Liver (tissue), 9 donors: ENCODE data around the gene PGBD5. TPM values are rescaled to one million over a fixed set of nuclear protein-coding genes. Genes with fewer than 3 reads are reported as not detected.

Experiments
- DNase-seq: peaks from one replicate; pipeline ENCODE4 v3.0.0-alpha.2; 2017; ENCODE audit warnings: low spot score
- H3K27ac ChIP-seq, 2 donors: one replicate each; pipeline ENCODE4 v1.7.0; 2013; ENCODE audit warnings: inconsistent platforms in 2 of 2, low read length in 2 of 2, control low read depth in 1 of 2, low read depth in 1 of 2, mild to moderate bottlenecking in 1 of 2
- H3K27me3 ChIP-seq, 4 donors: one replicate each; pipeline versions ENCODE4 v1.6.1 to v1.7.0; 2013; ENCODE audit warnings: low read length in 3 of 4, inconsistent platforms in 1 of 4, mild to moderate bottlenecking in 1 of 4, moderate library complexity in 1 of 4; ENCODE audit not compliant: control insufficient read depth in 4 of 4, insufficient read depth in 4 of 4
- H3K36me3 ChIP-seq, 4 donors: one replicate each; pipeline versions ENCODE4 v1.6.1 to v1.7.0; 2013; ENCODE audit warnings: low read length in 3 of 4, mild to moderate bottlenecking in 3 of 4, low read depth in 1 of 4, moderate library complexity in 1 of 4; ENCODE audit not compliant: control insufficient read depth in 4 of 4, insufficient read depth in 3 of 4
- H3K4me1 ChIP-seq, 4 donors: one replicate each; pipeline versions ENCODE4 v1.6.1 to v1.7.0; 2013; ENCODE audit warnings: low read length in 3 of 4, mild to moderate bottlenecking in 3 of 4, moderate library complexity in 1 of 4; ENCODE audit not compliant: control insufficient read depth in 4 of 4, insufficient read depth in 4 of 4
- H3K4me3 ChIP-seq, 3 donors: one replicate each; pipeline versions ENCODE4 v1.6.1 to v1.7.0; 2013; ENCODE audit warnings: low read length in 3 of 3, control low read depth in 1 of 3, low read depth in 1 of 3, mild to moderate bottlenecking in 1 of 3
- H3K9ac ChIP-seq, 2 donors: one replicate each; pipeline ENCODE4 v1.7.0; 2013; ENCODE audit warnings: low read length in 2 of 2, mild to moderate bottlenecking in 2 of 2, moderate library complexity in 2 of 2, control low read depth in 1 of 2, low read depth in 1 of 2
- H3K9me3 ChIP-seq, 4 donors: one replicate each; pipeline versions ENCODE4 v1.6.1 to v1.7.0; 2013; ENCODE audit warnings: low read length in 3 of 4; ENCODE audit not compliant: control insufficient read depth in 4 of 4
- EGR1 ChIP-seq, 2 donors: IDR thresholded peaks; 2 replicates each; pipeline ENCODE4 v1.6.1; 2016 to 2018; ENCODE audit warnings: antibody characterized with exemption in 2 of 2, low read depth in 2 of 2
- FOXA1 ChIP-seq: IDR thresholded peaks from 2 replicates; pipeline ENCODE4 v1.6.1; 2016; ENCODE audit warnings: antibody characterized with exemption
- FOXA2 ChIP-seq: IDR thresholded peaks from 2 replicates; pipeline ENCODE4 v1.6.1; 2016; ENCODE audit warnings: antibody characterized with exemption
- GABPA ChIP-seq, 2 donors: IDR thresholded peaks in 1 of 2; conservative IDR thresholded peaks in 1 of 2; 2 replicates each; pipeline ENCODE4 v1.6.1; 2016; ENCODE audit warnings: antibody characterized with exemption in 2 of 2, mild to moderate bottlenecking in 1 of 2, moderate library complexity in 1 of 2
- HNF4A ChIP-seq, 2 donors: conservative IDR thresholded peaks; 2 replicates each; pipeline ENCODE4 v1.6.1; 2016; ENCODE audit warnings: antibody characterized with exemption in 2 of 2, mild to moderate bottlenecking in 2 of 2
- HNF4G ChIP-seq: IDR thresholded peaks from 2 replicates; pipeline ENCODE4 v1.6.1; 2016; ENCODE audit warnings: antibody characterized with exemption
- JUND ChIP-seq, 2 donors: IDR thresholded peaks; 2 replicates each; pipeline ENCODE4 v1.6.1; 2016; ENCODE audit warnings: antibody characterized with exemption in 2 of 2
- MAX ChIP-seq: IDR thresholded peaks from 2 replicates; pipeline ENCODE4 v1.6.1; 2016; ENCODE audit warnings: antibody characterized with exemption
- RAD21 ChIP-seq, 2 donors: IDR thresholded peaks; 2 replicates each; pipeline ENCODE4 v1.6.1; 2016; ENCODE audit warnings: antibody characterized with exemption in 2 of 2, mild to moderate bottlenecking in 2 of 2
- REST ChIP-seq: IDR thresholded peaks from 2 replicates; pipeline ENCODE4 v1.6.1; 2016; ENCODE audit warnings: antibody characterized with exemption, mild to moderate bottlenecking
- RXRA ChIP-seq, 2 donors: IDR thresholded peaks; 2 replicates each; pipeline ENCODE4 v1.6.1; 2017 to 2018; ENCODE audit warnings: antibody characterized with exemption in 2 of 2, mild to moderate bottlenecking in 1 of 2
- SP1 ChIP-seq: IDR thresholded peaks from 2 replicates; pipeline ENCODE4 v1.6.1; 2018; ENCODE audit warnings: antibody characterized with exemption, mild to moderate bottlenecking
- TAF1 ChIP-seq: conservative IDR thresholded peaks from 2 replicates; pipeline ENCODE4 v1.6.1; 2016; ENCODE audit warnings: antibody characterized with exemption, mild to moderate bottlenecking
- YY1 ChIP-seq: IDR thresholded peaks from 2 replicates; pipeline ENCODE4 v1.6.1; 2016; ENCODE audit warnings: antibody characterized with exemption, mild to moderate bottlenecking
- WGBS: extraction: QIAGEN DNeasy Blood & Tissue Kit; methylation state at CpG from one replicate; pipeline ENCODE4 v1.1.7; 2013; 5-methylcytosine and 5-hydroxymethylcytosine counted together
- polyA plus RNA-seq, 2 donors: library from polyadenylated mRNA; stranded (reverse) in 1 of 2; unstranded in 1 of 2; fragments of 200-250 nt in 1 of 2; fragments of >200 nt in 1 of 2; fragmentation: Nextera tagmentation in 1 of 2; extraction: Ambion mirVana in 1 of 2; gene quantifications; one replicate each; pipeline versions ENCODE4 v1.2.1 to v1.2.3, GENCODE V29; 2013 to 2015
- total RNA-seq, 2 donors: library from RNA; depleted of rRNA; stranded (reverse); fragments of >200 nt; gene quantifications; one replicate each; pipeline ENCODE4 v1.2.3, GENCODE V29; 2014
- TF ChIP-seq, protein P1 (sequence below): fragments of 150-350 bp; IDR thresholded peaks from 2 replicates; pipeline ENCODE4 v1.5.1; 2017; ENCODE audit warnings: improper control_type of control experiment, low read depth, low read length; ENCODE audit not compliant: missing input control
- TF ChIP-seq, protein P2 (sequence below): IDR thresholded peaks from 2 replicates; pipeline ENCODE4 v1.6.1; 2016; ENCODE audit warnings: antibody characterized with exemption
- donor health status: healthy.
- donor health status: healthy.
- donor health status: healthy.
- donor health status: healthy.
- donor health status: healthy.

PGBD5 gene
- total and polyA plus RNA-seq, 4 donors, result 0.88 to 5.4 (median 2.7) TPM

DNA sequence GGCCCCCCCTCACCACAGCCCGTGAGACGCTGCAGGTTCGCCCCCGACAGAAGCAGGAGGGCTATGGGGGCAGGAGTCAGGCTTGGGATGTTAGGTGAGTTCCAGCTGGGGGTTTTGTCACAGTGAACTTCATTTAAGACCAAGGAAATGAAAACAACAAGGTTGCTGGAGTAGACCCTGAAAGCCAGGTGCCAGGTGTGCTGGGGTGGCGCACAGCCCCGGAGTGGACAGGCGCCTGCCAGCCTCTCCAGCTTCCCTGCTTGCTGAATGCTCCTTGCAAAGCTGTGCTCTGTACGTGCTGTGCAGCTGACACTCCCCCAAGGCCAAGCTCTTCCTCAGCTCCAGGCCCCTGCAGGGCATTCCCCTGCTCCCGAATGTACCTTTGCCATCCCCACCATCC lies 102.4 kb downstream of the PGBD5 start:
- no peak for DNase-seq

DNA sequence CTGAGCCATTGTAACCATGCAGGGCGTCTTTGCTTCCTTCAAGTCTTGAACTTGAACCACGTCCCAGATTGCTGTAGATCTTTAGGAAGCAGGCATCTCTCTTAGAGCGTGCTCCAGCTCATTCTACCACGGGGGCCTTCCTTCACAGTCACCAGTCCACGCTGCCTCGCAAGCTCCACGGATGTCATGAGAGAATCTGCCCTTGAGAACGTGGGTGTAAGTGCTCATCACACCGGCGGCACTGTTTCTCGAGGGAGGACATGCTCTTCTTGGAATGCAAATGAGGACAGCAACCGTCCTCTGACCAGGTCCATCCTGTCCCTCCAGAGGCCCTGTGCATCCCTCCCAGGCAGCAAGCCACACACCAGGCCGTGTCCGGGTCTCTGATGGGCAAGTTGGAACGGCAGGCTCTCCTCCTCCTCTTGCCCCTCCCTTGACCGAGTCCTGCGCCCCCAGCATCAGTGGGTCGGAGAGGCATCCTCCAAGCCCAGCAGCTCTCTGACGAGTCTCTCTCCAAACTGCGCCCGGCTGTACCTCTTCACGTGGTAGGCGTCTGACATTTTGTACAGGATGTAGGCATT lies 103.1 kb downstream of the PGBD5 start:
- no peak overlapping the region for H3K9ac ChIP-seq
- H3K4me1 ChIP-seq, result peaks cover 6 to 24% (median 19%) of the 10 kb centered on the region in 4 donors
- no peaks in the 10 kb centered on the region for H3K27me3 ChIP-seq
- DNase-seq, result no peak
- no peak overlapping the region for H3K4me3 ChIP-seq
- 94% methylated on average over 23 of the region's 23 CpGs for WGBS
- H3K9me3 ChIP-seq, result no peaks in the 10 kb centered on the region
- peaks cover 0 to 2% (median 0%) of the 10 kb centered on the region in 4 donors for H3K36me3 ChIP-seq
- H3K27ac ChIP-seq, result no peak overlapping the region
- TF ChIP-seq RAD21 (IDR thresholded peaks at IDR 0.05) (no peak), TAF1 (no peak), FOXA2 (no peak), GABPA (IDR thresholded peaks at IDR 0.05 in 1 of 2, conservative IDR thresholded peaks at IDR 0.05 in 1 of 2) (no peak), FOXA1 (no peak), JUND (IDR thresholded peaks at IDR 0.05) (no peak), SP1 (no peak), MAX (no peak)
- TF ChIP-seq, protein P1, sequence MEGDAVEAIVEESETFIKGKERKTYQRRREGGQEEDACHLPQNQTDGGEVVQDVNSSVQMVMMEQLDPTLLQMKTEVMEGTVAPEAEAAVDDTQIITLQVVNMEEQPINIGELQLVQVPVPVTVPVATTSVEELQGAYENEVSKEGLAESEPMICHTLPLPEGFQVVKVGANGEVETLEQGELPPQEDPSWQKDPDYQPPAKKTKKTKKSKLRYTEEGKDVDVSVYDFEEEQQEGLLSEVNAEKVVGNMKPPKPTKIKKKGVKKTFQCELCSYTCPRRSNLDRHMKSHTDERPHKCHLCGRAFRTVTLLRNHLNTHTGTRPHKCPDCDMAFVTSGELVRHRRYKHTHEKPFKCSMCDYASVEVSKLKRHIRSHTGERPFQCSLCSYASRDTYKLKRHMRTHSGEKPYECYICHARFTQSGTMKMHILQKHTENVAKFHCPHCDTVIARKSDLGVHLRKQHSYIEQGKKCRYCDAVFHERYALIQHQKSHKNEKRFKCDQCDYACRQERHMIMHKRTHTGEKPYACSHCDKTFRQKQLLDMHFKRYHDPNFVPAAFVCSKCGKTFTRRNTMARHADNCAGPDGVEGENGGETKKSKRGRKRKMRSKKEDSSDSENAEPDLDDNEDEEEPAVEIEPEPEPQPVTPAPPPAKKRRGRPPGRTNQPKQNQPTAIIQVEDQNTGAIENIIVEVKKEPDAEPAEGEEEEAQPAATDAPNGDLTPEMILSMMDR, result no peak
- TF ChIP-seq, protein P2, sequence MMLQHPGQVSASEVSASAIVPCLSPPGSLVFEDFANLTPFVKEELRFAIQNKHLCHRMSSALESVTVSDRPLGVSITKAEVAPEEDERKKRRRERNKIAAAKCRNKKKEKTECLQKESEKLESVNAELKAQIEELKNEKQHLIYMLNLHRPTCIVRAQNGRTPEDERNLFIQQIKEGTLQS, result no peak

More for the DNA sequence above, 102.4 kb downstream of the PGBD5 start:
- Histone ChIP-seq H3K4me3 (no peak overlapping the region), H3K27me3 (no peaks in the 10 kb centered on the region), H3K9me3 (no peaks in the 10 kb centered on the region), H3K36me3 (peaks cover 0 to 2% (median 0%) of the 10 kb centered on the region in 4 donors), H3K27ac (no peak overlapping the region), H3K4me1 (peaks cover 6 to 23% (median 15%) of the 10 kb centered on the region in 4 donors), H3K9ac (no peak overlapping the region)
- 97% methylated on average over 9 of the region's 9 CpGs for WGBS
- TF ChIP-seq SP1 (no peak), HNF4A (conservative IDR thresholded peaks at IDR 0.05) (no peak), YY1 (no peak), EGR1 (IDR thresholded peaks at IDR 0.05; ENCODE audit: low read depth in 2 of 2) (no peak), REST (no peak), GABPA (IDR thresholded peaks at IDR 0.05 in 1 of 2, conservative IDR thresholded peaks at IDR 0.05 in 1 of 2) (no peak), RXRA (IDR thresholded peaks at IDR 0.05) (no peak), HNF4G (no peak), TAF1 (no peak)
- TF ChIP-seq, protein P1, result no peak
